ENCODE data around the gene SAXO1. TPM values are rescaled to one million over a fixed set of nuclear protein-coding genes. Genes with fewer than 3 reads are reported as not detected.

The SAXO1 gene
- total RNA-seq, 1 experiment from 2014 or later, result not detected

GRCh38 chr9:18928711-18929110, 104.3 kb downstream of the SAXO1 start:
- no peak overlapping the region for H3K27ac ChIP-seq (ENCODE audit: low read length)
- BruUV-seq (replicated peaks), result no TSS peak
- ChIA-PET POLR2A (no interaction called here), CTCF (no interaction called here)
- H3K4me3 ChIP-seq (ENCODE audit: low read depth in 2 of 2, low read length in 2 of 2), result no peak overlapping the region
- in situ Hi-C loops (cut with HindIII; ENCODE audit: low pct_unique_long_range_greater_than_20kb, low sequenced_read_pairs) (no loop called here), intact Hi-C loops (cut with micrococcal nuclease; ENCODE audit: unreplicated experiment) (no loop called here)
- no peaks in the 10 kb centered on the region for H3K4me1 ChIP-seq (ENCODE audit: control insufficient read depth, insufficient read depth, low read length)
- no peaks in the 10 kb centered on the region for H3K27me3 ChIP-seq (ENCODE audit: control insufficient read depth, insufficient read depth, low read length)
- ATAC-seq (no peak), DNase-seq (ENCODE audit: low read depth, low spot score) (no peak)
- TF ChIP-seq SIN3A (IDR thresholded peaks at IDR 0.05; ENCODE audit: borderline replicate concordance, insufficient read depth, low read depth, low read length) (no peak), CTCF (IDR thresholded peaks at IDR 0.05) (no peak), TCF7L2 (IDR thresholded peaks at IDR 0.05; ENCODE audit: low read depth, low read length) (no peak), POLR2AphosphoS5 (IDR thresholded peaks at IDR 0.05; ENCODE audit: low read depth, low read length) (no peak), REST (IDR thresholded peaks at IDR 0.05; ENCODE audit: insufficient read depth in 1 of 2, low read depth in 2 of 2, low read length in 1 of 2) (no peak)
- H3K36me3 ChIP-seq (ENCODE audit: control insufficient read depth, insufficient read depth, low read length), result no peaks in the 10 kb centered on the region
- no peaks in the 10 kb centered on the region for H3K9me3 ChIP-seq (ENCODE audit: control insufficient read depth, insufficient read depth, low read depth, low read length)

GRCh38 chr9:18926513-18926912, 106.5 kb downstream of the SAXO1 start:
- no TSS peak for BruUV-seq (replicated peaks)
- in situ Hi-C loops (cut with HindIII; ENCODE audit: low pct_unique_long_range_greater_than_20kb, low sequenced_read_pairs), result no loop called here
- intact Hi-C loops (cut with micrococcal nuclease; ENCODE audit: unreplicated experiment), result no loop called here
- CTCF ChIA-PET, result no interaction called here
- POLR2A ChIA-PET, result no interaction called here
- Histone ChIP-seq H3K9me3 (ENCODE audit: control insufficient read depth, insufficient read depth, low read depth, low read length) (no peaks in the 10 kb centered on the region), H3K4me1 (ENCODE audit: control insufficient read depth, insufficient read depth, low read length) (no peaks in the 10 kb centered on the region), H3K4me3 (ENCODE audit: low read depth in 2 of 2, low read length in 2 of 2) (no peak overlapping the region), H3K36me3 (ENCODE audit: control insufficient read depth, insufficient read depth, low read length) (no peaks in the 10 kb centered on the region), H3K27ac (ENCODE audit: low read length) (no peak overlapping the region), H3K27me3 (ENCODE audit: control insufficient read depth, insufficient read depth, low read length) (no peaks in the 10 kb centered on the region)
- no peak for TF ChIP-seq POLR2AphosphoS5 (IDR thresholded peaks at IDR 0.05; ENCODE audit: low read depth, low read length)
- no peak for TF ChIP-seq REST (IDR thresholded peaks at IDR 0.05; ENCODE audit: insufficient read depth in 1 of 2, low read depth in 2 of 2, low read length in 1 of 2)
- TF ChIP-seq CTCF (IDR thresholded peaks at IDR 0.05), result no peak
- no peak for TF ChIP-seq SIN3A (IDR thresholded peaks at IDR 0.05; ENCODE audit: borderline replicate concordance, insufficient read depth, low read depth, low read length)
- no peak for TF ChIP-seq TCF7L2 (IDR thresholded peaks at IDR 0.05; ENCODE audit: low read depth, low read length)
- DNase-seq (ENCODE audit: low read depth, low spot score), result no peak
- no peak for ATAC-seq
